ENCODE measurements around the gene FOSL2. TPM values are rescaled to one million over a fixed set of nuclear protein-coding genes. Genes with fewer than 3 reads are reported as not detected.

Gene FOSL2
- total and polyA plus RNA-seq, 8 donors = 11.7 to 114 (median 15.1) TPM

- Histone ChIP-seq H3K27ac (no peak overlapping the region), H3K4me1 (peaks cover 0 to 7% of the 10 kb centered on the region in 2 donors), H3K36me3 (no peaks in the 10 kb centered on the region), H3K27me3 (no peaks in the 10 kb centered on the region), H3K9me3 (no peaks in the 10 kb centered on the region), H3K4me3 (no peak overlapping the region)
- DNase-seq (peak in 1 of 4 donors; percentile 31), ATAC-seq (peak; percentile 21)
- TF ChIP-seq, protein P1, sequence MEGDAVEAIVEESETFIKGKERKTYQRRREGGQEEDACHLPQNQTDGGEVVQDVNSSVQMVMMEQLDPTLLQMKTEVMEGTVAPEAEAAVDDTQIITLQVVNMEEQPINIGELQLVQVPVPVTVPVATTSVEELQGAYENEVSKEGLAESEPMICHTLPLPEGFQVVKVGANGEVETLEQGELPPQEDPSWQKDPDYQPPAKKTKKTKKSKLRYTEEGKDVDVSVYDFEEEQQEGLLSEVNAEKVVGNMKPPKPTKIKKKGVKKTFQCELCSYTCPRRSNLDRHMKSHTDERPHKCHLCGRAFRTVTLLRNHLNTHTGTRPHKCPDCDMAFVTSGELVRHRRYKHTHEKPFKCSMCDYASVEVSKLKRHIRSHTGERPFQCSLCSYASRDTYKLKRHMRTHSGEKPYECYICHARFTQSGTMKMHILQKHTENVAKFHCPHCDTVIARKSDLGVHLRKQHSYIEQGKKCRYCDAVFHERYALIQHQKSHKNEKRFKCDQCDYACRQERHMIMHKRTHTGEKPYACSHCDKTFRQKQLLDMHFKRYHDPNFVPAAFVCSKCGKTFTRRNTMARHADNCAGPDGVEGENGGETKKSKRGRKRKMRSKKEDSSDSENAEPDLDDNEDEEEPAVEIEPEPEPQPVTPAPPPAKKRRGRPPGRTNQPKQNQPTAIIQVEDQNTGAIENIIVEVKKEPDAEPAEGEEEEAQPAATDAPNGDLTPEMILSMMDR (IDR thresholded peaks at IDR 0.05) = no peak
- intact Hi-C loops (cut with DNase I) = no loop called here
Measured at GRCh38 chr2:28348149-28348567, 44.5 kb upstream of the FOSL2 start.

DNA sequence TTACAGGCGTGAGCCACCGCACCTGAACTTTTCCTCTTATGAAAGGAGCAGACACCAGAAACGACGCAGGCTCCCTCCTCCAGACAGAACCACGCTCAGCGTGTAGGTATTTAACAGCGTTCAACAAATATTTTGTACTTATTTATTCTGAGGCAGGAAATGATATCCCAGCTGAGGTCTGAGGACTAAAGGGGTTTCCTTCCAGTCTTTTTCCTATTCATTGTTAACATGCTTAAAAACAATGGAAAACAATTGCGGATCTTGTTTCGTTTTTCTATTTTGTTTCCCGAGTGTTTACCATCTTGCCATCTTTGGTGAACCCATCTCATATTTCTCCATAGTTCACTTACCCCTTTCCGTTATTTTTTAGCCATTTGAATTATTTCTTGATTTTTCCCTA lies 43.7 kb upstream of the FOSL2 start:
- peak in 1 of 4 donors; percentile 12 for DNase-seq
- Histone ChIP-seq H3K27me3 (no peaks in the 10 kb centered on the region), H3K36me3 (no peaks in the 10 kb centered on the region), H3K4me3 (no peak overlapping the region), H3K4me1 (no peaks in the 10 kb centered on the region), H3K9me3 (no peaks in the 10 kb centered on the region), H3K27ac (no peak overlapping the region)
- ATAC-seq = no peak
- TF ChIP-seq, protein P1 (IDR thresholded peaks at IDR 0.05) = no peak
- intact Hi-C loops (cut with DNase I) = no loop called here

DNA sequence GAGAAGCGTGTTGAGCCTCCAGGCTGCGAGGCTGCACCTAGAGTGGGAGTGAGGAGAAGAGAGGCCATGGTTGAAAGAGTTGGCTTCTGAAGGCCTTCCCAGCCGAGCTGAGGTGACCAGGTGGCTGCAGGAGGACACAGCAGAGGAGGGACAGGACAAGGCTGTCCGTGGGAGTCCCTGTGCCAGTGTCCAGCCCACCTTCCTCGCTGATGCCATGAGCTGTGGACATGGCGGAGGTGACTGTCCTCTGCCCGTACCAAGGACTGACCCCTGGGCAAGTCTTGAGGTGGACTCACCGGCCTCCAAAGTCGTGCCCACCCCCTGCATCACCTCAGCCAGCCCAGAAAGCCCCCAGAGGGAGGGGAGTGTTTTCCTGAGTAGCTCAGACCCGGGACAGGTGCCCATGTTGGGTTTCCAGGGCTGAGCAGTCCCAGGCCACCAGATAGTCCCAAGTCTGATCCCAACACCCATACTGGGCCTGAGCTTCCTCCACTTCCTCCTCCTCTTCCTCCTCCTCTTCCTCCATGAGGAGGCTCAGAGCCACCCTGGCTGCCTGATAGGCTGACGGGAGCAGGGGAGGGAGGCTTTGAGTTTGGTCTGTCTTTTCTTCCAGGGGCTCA lies 43.0 kb upstream of the FOSL2 start:
- DNase-seq (peak in 1 of 4 donors; percentile 30), ATAC-seq (no peak)
- no peaks in the 10 kb centered on the region for H3K9me3 ChIP-seq
- H3K27ac ChIP-seq = no peak overlapping the region
- H3K27me3 ChIP-seq = no peaks in the 10 kb centered on the region
- H3K4me3 ChIP-seq = no peak overlapping the region
- no peaks in the 10 kb centered on the region for H3K36me3 ChIP-seq
- intact Hi-C loops (cut with DNase I) = no loop called here
- TF ChIP-seq, protein P1 (IDR thresholded peaks at IDR 0.05) = no peak
- no peaks in the 10 kb centered on the region for H3K4me1 ChIP-seq

DNA sequence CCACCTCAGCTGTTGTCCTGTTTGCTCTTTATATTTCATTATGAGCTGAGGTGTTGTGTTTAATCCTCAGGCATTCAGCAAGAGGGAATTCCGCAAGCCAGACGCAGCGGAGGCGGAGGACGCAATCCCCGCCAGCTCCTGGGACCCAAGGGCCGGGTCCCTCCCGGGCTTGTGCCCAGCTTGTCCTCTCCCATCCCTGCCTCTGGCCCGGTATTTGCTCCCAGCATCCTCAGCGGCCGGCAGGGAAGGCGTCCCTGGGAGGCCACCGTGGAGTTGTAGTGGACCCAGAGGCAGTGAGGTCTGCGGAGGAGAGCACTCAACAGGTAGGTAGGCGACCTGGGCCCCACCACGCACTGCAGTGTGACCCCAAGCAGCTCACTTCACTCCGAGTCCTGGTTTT lies 42.5 kb upstream of the FOSL2 start:
- Histone ChIP-seq H3K36me3 (no peaks in the 10 kb centered on the region), H3K9me3 (no peaks in the 10 kb centered on the region), H3K4me1 (no peaks in the 10 kb centered on the region), H3K27me3 (no peaks in the 10 kb centered on the region), H3K27ac (no peak overlapping the region), H3K4me3 (no peak overlapping the region)
- no peak for ATAC-seq
- intact Hi-C loops (cut with DNase I) = no loop called here
- DNase-seq = peak in 1 of 4 donors; percentile 10
- TF ChIP-seq, protein P1 (IDR thresholded peaks at IDR 0.05) = no peak

- H3K27me3 ChIP-seq = no peaks in the 10 kb centered on the region
- ATAC-seq = no peak
- H3K4me3 ChIP-seq = no peak overlapping the region
- H3K36me3 ChIP-seq = no peaks in the 10 kb centered on the region
- peak in 1 of 4 donors; percentile 11 for DNase-seq
- no peak overlapping the region for H3K27ac ChIP-seq
- H3K4me1 ChIP-seq = peaks cover 3 to 4% of the 10 kb centered on the region in 2 donors
- TF ChIP-seq, protein P1 (IDR thresholded peaks at IDR 0.05) = no peak
- no peaks in the 10 kb centered on the region for H3K9me3 ChIP-seq
- intact Hi-C loops (cut with DNase I) = no loop called here
Measured at GRCh38 chr2:28350791-28351285, 41.8 kb upstream of the FOSL2 start.

Data from left lung (tissue), 10 donors.